Kidney (tissue), 14 donors: ENCODE measurements around the gene BMP7. TPM values are rescaled to one million over a fixed set of nuclear protein-coding genes. Genes with fewer than 3 reads are reported as not detected.

Experiments
- DNase-seq, 5 donors: peaks; one replicate each; pipeline ENCODE4 v3.0.0-alpha.2; 2013 to 2020
- FAIRE-seq: peaks from 2 replicates; lab custom pipeline; 2012; peaks lifted over from hg19 to GRCh38; lab: Jason Lieb, UNC
- H3K27ac ChIP-seq, 2 donors: one replicate each; pipeline ENCODE4 v1.7.0; 2013; ENCODE audit warnings: low read depth in 2 of 2, low read length in 2 of 2, inconsistent platforms in 1 of 2
- H3K27me3 ChIP-seq: one replicate; pipeline ENCODE4 v1.7.1; 2013; ENCODE audit warnings: low read length, inconsistent platforms; ENCODE audit not compliant: control insufficient read depth, insufficient read depth
- H3K36me3 ChIP-seq, 3 donors: one replicate each; pipeline versions ENCODE4 v1.7.0 to v1.7.1; 2013; ENCODE audit warnings: low read length in 3 of 3, control low read depth in 1 of 3, inconsistent platforms in 1 of 3; ENCODE audit not compliant: insufficient read depth in 3 of 3, control insufficient read depth in 2 of 3
- H3K4me1 ChIP-seq, 3 donors: one replicate each; pipeline versions ENCODE4 v1.7.0 to v1.7.1; 2013; ENCODE audit warnings: low read length in 3 of 3, inconsistent platforms in 1 of 3, low read depth in 1 of 3; ENCODE audit not compliant: control insufficient read depth in 2 of 3, insufficient read depth in 2 of 3
- H3K4me3 ChIP-seq, 3 donors: one replicate each; pipeline versions ENCODE4 v1.7.0 to v1.8.1; 2013; ENCODE audit warnings: low read length in 3 of 3, control low read depth in 1 of 3, inconsistent platforms in 1 of 3
- H3K9ac ChIP-seq, 3 donors: one replicate each; pipeline versions ENCODE4 v1.7.0 to v1.7.1; 2013; ENCODE audit warnings: low read length in 3 of 3, control low read depth in 1 of 3, inconsistent platforms in 1 of 3
- H3K9me3 ChIP-seq, 3 donors: one replicate each; pipeline versions ENCODE4 v1.7.0 to v1.7.1; 2013; ENCODE audit warnings: low read length in 3 of 3, control low read depth in 1 of 3, inconsistent platforms in 1 of 3; ENCODE audit not compliant: control insufficient read depth in 2 of 3, insufficient read depth in 1 of 3
- intact Hi-C: fragments of 100-400 bp; cut with DNase I; formaldehyde crosslinking; loops from one replicate; pipeline ENCODE4 v1.11.1; 2022
- polyA plus RNA-seq: library from polyadenylated mRNA; stranded (reverse); fragments of 350-450 nt; fragmentation: Illumina TruSeq; extraction: RNeasy Lipid Tissue Mini Kit (QIAGEN cat#74804); gene quantifications from one replicate; pipeline ENCODE4 v1.2.3, GENCODE V29; 2014; ENCODE audit warnings: low read depth, low replicate concordance; ENCODE audit not compliant: insufficient read depth
- total RNA-seq: library from RNA; stranded (reverse); fragmentation: NEBNext Ultra II Directional; extraction: Animal tissue kit (Norgen Biotek cat#: 25700); gene quantifications from one replicate; pipeline ENCODE4 v1.2.1, GENCODE V29; 2021
- TF ChIP-seq, protein P1 (sequence below): IDR thresholded peaks from 3 replicates; pipeline ENCODE4 v1.5.1; 2012; ENCODE audit warnings: mild to moderate bottlenecking, moderate library complexity, borderline replicate concordance; ENCODE audit not compliant: insufficient read depth; ENCODE audit errors: extremely low read depth
- donor health status: control.
- donor health status: control.
- donor health status: control.
- donor health status: control.
- donor health status: control.
- donor health status: DM: yes; HTN: yes; CAD: no.
- donor health status: Normal renal cell carcinoma (clear cell type).

The BMP7 gene
- total and polyA plus RNA-seq, 2 donors from 2014 or later, result 1.6 to 11.3 TPM

DNA sequence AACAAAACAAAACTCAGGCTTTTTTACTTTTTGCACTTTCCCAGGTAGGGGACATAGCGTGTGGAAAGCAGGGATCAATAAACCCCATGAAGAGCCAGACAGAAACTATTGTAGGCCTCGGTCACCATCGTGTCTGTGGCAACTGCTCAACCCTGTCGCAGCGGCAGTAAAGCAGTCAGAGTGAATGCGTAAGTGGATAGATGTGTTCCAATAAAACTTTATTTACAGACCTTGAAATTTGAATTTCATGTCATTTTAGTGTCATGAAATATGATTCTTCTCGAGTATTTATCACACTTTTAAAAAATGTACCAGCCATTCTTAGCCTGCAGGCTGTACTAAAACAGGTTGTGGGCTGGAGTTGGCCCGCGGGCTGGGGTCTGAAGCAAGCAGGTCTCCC lies 14.5 kb downstream of the BMP7 start:
- Histone ChIP-seq H3K27me3 (no peaks in the 10 kb centered on the region), H3K36me3 (no peaks in the 10 kb centered on the region), H3K9me3 (no peaks in the 10 kb centered on the region), H3K9ac (no peak overlapping the region), H3K4me1 (peaks cover 0 to 2% (median 0%) of the 10 kb centered on the region in 3 donors), H3K27ac (no peak overlapping the region), H3K4me3 (no peak overlapping the region)
- no peak for FAIRE-seq
- intact Hi-C loops, result no loop called here
- TF ChIP-seq, protein P1, sequence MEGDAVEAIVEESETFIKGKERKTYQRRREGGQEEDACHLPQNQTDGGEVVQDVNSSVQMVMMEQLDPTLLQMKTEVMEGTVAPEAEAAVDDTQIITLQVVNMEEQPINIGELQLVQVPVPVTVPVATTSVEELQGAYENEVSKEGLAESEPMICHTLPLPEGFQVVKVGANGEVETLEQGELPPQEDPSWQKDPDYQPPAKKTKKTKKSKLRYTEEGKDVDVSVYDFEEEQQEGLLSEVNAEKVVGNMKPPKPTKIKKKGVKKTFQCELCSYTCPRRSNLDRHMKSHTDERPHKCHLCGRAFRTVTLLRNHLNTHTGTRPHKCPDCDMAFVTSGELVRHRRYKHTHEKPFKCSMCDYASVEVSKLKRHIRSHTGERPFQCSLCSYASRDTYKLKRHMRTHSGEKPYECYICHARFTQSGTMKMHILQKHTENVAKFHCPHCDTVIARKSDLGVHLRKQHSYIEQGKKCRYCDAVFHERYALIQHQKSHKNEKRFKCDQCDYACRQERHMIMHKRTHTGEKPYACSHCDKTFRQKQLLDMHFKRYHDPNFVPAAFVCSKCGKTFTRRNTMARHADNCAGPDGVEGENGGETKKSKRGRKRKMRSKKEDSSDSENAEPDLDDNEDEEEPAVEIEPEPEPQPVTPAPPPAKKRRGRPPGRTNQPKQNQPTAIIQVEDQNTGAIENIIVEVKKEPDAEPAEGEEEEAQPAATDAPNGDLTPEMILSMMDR, result no peak
- DNase-seq, result no peak

DNA sequence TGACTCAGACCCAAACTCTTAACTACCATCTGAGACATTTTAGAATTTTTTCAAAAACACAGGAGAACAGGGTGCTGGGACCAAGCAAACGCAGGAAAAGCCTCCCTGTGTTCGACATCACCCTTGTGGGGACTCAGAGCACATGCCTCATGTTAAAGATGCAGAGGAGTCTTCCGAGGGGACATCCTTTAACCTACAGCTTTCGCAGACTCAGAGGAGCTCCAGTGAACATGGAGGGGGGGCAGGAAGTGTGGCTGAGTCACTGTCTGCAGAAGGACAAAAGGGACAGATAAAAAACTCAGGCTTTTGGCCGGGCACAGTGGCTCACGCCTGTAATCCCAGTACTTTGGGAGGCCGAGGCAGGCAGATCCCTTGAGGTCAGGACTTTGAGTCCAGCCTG lies 15.1 kb downstream of the BMP7 start:
- intact Hi-C loops, result no loop called here
- no peak overlapping the region for H3K9ac ChIP-seq
- no peaks in the 10 kb centered on the region for H3K9me3 ChIP-seq
- no peaks in the 10 kb centered on the region for H3K36me3 ChIP-seq
- H3K4me3 ChIP-seq, result no peak overlapping the region
- no peak for DNase-seq
- TF ChIP-seq, protein P1, result no peak
- no peaks in the 10 kb centered on the region for H3K27me3 ChIP-seq
- no peak overlapping the region for H3K27ac ChIP-seq
- FAIRE-seq, result no peak
- H3K4me1 ChIP-seq, result peaks cover 0 to 2% (median 0%) of the 10 kb centered on the region in 3 donors

DNA sequence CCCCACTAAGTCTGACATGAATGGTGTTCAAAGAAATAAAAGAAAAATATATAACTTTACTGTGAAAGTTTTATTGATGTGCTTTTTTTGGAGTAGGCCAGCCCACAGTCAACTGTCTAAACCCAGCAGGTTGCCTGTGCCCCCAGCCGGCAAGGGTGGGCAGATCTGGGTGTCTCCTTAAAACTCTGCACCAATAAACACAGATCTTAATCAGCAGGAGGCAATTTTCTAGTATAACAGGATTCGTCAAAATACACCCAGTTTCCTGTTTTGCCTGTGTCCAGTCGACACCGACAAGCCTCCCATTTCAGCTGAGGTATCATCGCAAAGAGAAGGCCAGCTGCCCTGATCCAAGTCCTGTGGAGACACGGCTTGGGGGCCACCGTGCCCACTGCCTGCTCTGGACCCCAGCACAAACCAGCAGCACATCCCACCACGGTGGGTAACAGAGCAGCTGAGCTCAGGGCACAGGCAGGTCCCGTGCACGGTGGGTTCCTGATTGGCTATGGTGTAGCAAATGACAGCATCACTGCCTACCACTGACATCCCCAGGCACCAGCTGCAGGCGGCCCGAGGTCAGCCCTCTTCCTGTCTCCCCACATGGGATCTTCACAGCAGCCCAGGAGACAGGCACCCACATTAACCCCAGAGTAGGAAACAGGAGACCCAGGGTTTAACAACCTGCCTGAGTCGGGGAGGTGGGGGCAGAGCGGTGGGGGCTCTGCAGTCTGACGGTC lies 15.7 kb downstream of the BMP7 start:
- intact Hi-C loops, result no loop called here
- DNase-seq (peak in 2 of 5 donors; percentile 31 to 49), FAIRE-seq (no peak)
- Histone ChIP-seq H3K27me3 (no peaks in the 10 kb centered on the region), H3K9me3 (no peaks in the 10 kb centered on the region), H3K27ac (no peak overlapping the region), H3K9ac (no peak overlapping the region), H3K4me3 (no peak overlapping the region), H3K4me1 (peaks cover 0 to 2% (median 0%) of the 10 kb centered on the region in 3 donors), H3K36me3 (no peaks in the 10 kb centered on the region)
- TF ChIP-seq, protein P1, result no peak
